ENCODE data around the gene IBTK.

DNA sequence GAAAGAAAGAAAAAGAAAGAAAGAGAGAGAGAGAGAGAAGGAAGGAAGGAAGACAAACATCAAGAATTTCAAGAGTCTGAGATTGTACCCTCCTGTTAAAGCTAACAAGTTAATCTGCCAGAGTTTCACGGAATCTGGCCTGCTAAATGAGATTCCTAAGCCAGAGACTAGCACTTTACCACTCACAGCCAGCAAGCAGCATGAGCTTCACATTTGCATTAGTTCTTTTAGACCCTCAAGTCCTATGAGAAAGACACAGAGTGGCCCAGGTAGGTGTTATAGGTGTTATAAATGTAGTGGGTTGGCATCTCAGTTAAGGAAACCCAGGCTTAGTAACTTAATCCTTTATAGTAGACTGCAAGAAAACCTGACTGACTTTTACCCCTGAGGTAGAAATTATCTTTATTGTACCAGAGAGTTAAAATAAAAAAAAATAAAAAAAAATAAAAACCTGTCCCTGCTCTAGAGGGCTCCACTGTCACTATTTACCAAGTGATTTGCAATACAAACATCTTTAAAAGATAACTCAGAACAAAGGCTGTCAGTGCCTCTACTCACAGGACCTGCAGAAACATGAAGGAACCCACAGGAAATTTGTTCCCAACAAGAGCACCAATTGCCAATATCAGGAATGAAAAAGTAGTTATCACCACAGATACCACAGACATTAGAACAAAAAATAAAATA lies 9.7 kb upstream of the IBTK start:
- TF ChIP-seq POLR2A (IDR thresholded peaks at IDR 0.05; ENCODE audit: low read length): no peak
- TF ChIP-seq JUNB (IDR thresholded peaks at IDR 0.05): no peak
- TF ChIP-seq, protein P1, sequence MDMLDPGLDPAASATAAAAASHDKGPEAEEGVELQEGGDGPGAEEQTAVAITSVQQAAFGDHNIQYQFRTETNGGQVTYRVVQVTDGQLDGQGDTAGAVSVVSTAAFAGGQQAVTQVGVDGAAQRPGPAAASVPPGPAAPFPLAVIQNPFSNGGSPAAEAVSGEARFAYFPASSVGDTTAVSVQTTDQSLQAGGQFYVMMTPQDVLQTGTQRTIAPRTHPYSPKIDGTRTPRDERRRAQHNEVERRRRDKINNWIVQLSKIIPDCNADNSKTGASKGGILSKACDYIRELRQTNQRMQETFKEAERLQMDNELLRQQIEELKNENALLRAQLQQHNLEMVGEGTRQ (IDR thresholded peaks at IDR 0.05): no peak
- no peak for TF ChIP-seq EP300 (IDR thresholded peaks at IDR 0.05)
- TF ChIP-seq CTCF (IDR thresholded peaks at IDR 0.05): peak; percentile 40
- TF ChIP-seq, protein P2, sequence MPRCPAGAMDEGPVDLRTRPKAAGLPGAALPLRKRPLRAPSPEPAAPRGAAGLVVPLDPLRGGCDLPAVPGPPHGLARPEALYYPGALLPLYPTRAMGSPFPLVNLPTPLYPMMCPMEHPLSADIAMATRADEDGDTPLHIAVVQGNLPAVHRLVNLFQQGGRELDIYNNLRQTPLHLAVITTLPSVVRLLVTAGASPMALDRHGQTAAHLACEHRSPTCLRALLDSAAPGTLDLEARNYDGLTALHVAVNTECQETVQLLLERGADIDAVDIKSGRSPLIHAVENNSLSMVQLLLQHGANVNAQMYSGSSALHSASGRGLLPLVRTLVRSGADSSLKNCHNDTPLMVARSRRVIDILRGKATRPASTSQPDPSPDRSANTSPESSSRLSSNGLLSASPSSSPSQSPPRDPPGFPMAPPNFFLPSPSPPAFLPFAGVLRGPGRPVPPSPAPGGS (IDR thresholded peaks at IDR 0.05): no peak
- no peak for TF ChIP-seq REST (IDR thresholded peaks at IDR 0.05)
